ENCODE results near the gene FAM200A.
"Not testable (repeated sequence)": the region's sequence is repeated elsewhere in the genome, so short reads cannot be mapped to it uniquely, and the experiment has no call there.

GRCh38 chr7:99501236-99501635 lies 50.7 kb downstream of the FAM200A start:
- not testable (repeated sequence) for TF ChIP-seq XRCC5 (optimal IDR thresholded peaks at IDR 0.05; ENCODE audit: low read length); HBP1 (CRISPR knock-in tag; IDR thresholded peaks at IDR 0.05; ENCODE audit: low read depth); NFIC (IDR thresholded peaks at IDR 0.05; ENCODE audit: low read length); TEF (CRISPR knock-in tag; IDR thresholded peaks at IDR 0.05); SMC3 (IDR thresholded peaks at IDR 0.05; ENCODE audit: low read length); CTCF (CRISPR knock-in tag; IDR thresholded peaks at IDR 0.05); CREB1 (IDR thresholded peaks at IDR 0.05); CREB1 (CRISPR knock-in tag; IDR thresholded peaks at IDR 0.05)

Measured in HepG2 (cell line).